HL-60/S4 (cell line): Measurements from ENCODE around the gene TRDMT1.
"Not testable (repeated sequence)": the region's sequence is repeated elsewhere in the genome, so short reads cannot be mapped to it uniquely, and the experiment has no call there.

Experiments
- in situ Hi-C: fragments of 300-500 bp; cut with MboI; formaldehyde crosslinking; loops from 2 replicates; pipeline ENCODE4 v1.14.3; 2022; ENCODE audit warnings: low sequenced_read_pairs

Gene TRDMT1

GRCh38 chr10:17141504-17142229 is 59.8 kb downstream of the TRDMT1 start:
- in situ Hi-C loops = no loop called here

DNA sequence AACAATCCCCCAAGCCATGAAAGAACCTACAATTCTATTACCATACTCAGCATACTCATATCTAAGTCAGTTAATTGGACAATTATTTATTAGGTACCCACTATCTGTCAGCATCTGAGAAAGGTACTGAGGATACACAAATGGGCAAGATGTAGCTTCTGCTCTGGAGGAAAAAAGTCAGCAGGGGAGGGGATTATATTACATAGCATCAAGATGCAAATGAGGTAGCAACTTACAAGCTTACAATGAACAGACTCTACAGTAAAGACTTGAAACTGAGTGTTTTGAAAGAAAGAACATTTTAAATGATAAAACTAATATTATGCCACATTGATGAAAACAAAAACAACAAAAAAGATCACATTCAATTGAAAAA is 61.1 kb downstream of the TRDMT1 start:
- in situ Hi-C loops = no loop called here

GRCh38 chr10:17138460-17139042 is 62.9 kb downstream of the TRDMT1 start:
- in situ Hi-C loops = no loop called here

- in situ Hi-C loops = no loop called here
Observed at GRCh38 chr10:17134737-17135260, 66.7 kb downstream of the TRDMT1 start.

DNA sequence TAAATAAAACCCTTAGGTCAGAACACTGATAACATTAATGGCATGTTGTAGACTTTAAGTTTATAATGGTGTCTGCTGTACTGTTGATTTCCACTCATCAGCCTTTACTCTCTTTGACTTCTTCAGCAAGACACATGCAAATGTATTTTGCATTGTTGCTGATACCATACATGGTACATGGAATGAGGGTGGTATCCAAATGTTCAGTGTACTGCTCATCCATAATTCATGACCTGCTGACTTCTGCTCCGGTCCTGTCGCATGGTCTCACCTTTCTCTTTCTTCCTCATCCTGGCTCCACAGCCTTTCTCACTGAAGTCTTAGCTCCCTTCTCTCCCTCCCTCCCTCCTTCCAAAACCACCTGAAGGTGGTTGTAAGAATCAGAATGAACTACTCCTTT is 67.2 kb downstream of the TRDMT1 start:
- in situ Hi-C loops = no loop called here

- in situ Hi-C loops = no loop called here
Observed at GRCh38 chr10:17129741-17130140, 71.7 kb downstream of the TRDMT1 start, which contains the start of gene CUBN. Gene CUBN (minus strand): TSS chr10:17129811. CDS start chr10:17129765, 46 bp downstream.

DNA sequence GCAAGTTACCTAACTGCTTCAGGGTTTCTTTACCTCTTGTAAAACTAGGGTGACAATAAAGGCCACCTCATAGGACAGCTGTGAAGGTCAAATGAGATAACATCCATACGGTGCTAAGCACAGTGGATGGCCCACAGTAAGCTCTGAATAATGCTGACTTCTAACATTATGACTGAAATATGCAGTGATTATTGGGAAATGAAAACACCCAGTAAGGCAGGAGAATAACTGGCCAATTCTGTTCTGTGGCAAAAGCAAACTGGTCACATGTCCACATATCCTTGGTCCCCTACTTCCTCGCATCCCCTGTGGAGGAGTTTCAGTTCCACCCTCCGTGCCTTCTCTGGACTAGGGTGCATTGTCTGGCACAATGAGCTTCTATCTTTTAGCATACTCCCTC is 73.2 kb downstream of the TRDMT1 start:
- in situ Hi-C loops = no loop called here

DNA sequence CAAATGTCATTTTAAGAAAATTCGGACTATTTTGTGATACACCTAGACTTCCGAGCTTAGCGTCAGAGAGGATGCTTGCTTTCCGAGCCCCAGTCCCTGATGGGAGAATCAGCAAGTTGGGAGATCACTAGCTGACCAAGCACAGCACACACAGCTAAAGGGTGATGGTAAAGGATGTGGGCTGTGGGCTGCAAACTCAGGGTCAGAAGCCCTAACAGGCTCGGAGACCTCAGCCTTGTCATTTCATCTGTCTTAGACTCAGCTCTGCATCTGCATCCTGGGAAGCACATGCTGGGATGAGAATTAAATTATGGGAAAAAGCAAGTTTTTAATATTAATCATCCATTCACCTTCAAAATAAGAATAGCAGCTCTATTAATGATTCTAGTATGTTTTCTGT is 75.1 kb downstream of the TRDMT1 start:
- in situ Hi-C loops = no loop called here

DNA sequence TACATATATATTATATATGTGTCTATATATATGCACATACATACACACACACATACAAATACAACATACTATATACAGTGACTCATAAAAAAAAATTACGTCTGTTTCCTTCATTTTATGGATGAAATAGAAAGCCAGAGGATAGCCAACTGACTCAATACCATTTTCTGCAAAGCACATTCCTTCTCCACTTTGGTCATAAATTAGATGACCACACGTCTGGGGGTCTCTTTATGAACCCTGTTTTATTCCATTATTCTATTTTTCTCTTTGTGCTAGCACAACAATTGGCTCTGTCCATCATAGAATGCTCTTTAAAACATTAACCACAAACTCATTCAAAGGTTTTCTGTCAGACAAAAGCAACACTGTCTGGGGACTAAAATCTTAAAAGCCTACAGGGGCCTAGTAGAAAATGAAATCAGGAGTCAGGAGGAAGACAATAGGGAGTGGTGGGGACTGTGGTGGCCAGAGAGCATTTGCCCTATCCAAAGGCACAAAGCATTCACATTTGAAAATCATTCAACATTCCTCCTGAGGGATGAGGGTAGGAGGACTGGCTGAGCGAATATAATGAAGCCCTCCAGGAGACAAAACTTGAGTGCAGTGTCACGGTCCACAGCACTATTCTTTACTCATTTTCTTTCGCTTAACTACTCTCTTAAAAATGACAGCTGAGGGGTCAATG is 76.1 kb downstream of the TRDMT1 start:
- in situ Hi-C loops = no loop called here

DNA sequence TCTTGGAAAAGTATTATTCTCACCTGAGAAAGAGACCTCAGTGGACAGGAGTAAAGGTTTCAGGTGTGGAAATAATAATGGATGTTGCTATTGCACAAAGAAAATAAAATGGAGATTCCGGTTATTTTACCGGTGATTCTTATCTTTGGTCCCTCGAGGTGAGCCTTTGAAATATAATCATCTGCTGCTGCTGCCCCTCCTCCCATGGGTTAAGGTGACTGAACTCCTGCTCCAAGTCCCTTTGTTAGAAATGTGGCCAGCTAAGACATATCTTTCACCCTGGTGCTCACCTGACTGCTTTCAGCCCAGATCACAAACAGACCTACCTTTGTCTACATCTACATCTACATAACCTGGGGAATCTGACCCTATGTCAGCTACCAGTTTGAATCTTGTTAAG is 77.5 kb downstream of the TRDMT1 start:
- in situ Hi-C loops = no loop called here

- in situ Hi-C loops = no loop called here
Observed at GRCh38 chr10:17122726-17123661, 78.5 kb downstream of the TRDMT1 start.

GRCh38 chr10:17122052-17122451 is 79.4 kb downstream of the TRDMT1 start:
- in situ Hi-C loops = no loop called here

GRCh38 chr10:17120694-17121093 is 80.8 kb downstream of the TRDMT1 start:
- in situ Hi-C loops = no loop called here

DNA sequence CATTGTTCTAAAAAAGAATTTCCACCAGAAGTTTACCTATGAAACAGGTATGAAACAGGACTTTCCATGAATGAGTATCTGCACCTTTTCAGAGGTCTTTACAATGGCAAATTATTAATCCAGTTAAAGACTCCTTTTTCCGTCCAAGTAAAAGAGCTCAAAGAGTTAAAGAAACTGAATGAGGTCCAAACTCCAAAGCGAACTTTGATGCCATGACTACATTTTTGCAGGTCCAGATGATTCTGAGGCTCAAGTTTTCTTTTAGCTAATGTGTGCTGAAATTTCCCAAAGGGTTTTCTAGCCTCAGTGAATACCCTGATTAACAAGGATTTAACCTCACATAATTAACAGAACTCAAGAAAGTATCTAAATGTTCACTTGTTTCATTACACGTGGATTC is 81.6 kb downstream of the TRDMT1 start:
- in situ Hi-C loops = no loop called here

GRCh38 chr10:17116193-17116592 is 85.3 kb downstream of the TRDMT1 start:
- in situ Hi-C loops = no loop called here

DNA sequence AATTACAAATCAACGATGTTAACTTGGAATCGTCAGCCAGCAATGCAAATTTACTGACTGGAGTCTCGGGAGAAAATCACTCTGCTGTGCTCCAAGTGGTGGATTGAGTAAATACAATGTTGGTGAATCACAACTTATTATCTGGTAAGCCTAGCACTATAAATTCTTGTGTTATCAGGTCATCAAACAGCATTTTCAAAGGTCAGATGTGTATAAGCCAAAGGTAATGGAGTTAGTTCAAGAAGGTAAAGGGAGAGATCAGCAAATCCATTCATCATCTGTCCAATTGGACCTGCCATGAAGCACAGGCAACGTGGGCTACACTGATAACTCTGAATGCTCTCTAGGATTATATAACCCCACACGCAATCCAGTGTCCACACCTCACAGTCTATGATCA is 85.8 kb downstream of the TRDMT1 start:
- in situ Hi-C loops = no loop called here

DNA sequence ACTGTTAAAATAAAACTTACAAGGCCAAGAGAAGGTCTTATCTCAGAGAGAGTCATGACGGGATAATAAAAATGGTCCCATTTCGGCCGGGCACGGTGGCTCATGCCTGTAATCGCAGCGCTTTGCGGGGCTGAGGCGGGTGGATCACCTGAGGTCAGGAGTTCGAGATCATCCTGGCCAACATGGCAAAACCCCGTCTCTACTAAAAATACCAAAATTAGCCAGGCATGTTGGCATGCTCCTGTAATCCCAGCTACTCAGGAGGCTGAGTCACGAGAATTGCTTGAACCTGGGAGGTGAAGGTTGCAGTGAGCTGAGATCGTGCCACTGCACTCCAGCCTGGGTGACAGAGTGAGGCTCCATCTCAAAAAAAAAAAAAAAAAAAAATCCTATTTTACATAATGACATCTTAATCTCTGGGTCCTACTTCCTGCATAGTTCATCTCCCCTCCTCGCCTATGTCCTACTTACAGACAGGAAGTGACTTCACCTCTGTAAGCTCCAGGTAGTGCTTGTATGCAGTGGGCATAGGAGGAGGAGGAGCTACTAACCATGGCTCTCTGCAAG is 86.5 kb downstream of the TRDMT1 start:
- in situ Hi-C loops = not testable (repeated sequence)

- in situ Hi-C loops = no loop called here
Observed at GRCh38 chr10:17113889-17114540, 87.5 kb downstream of the TRDMT1 start.

GRCh38 chr10:17113346-17113745 is 88.1 kb downstream of the TRDMT1 start:
- in situ Hi-C loops = no loop called here

DNA sequence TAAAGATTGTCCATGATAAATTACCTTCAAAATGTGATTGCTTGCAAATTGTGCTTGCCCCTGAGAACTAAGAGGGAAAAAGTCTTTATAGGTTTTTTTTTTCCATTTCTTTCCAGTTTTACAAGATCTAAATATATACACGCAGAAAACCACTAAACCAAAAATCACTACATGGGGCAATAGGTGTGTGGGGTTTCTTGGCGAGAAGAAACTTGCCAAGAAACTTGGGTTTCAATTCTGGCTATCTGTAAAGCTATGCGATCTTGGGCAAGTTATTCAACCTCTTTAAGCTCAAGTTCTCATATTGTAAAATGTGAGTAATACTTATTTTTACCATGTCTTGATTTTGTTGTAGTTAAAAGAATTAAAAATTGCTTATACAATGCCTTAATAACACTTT is 88.9 kb downstream of the TRDMT1 start:
- in situ Hi-C loops = no loop called here
